H1 (cell line): ENCODE measurements around the gene MPDZ. TPM values are rescaled to one million over a fixed set of nuclear protein-coding genes. Genes with fewer than 3 reads are reported as not detected.

Experiments used
- KDM5A ChIP-seq: fragments of 200-600 bp; IDR thresholded peaks from 2 replicates; pipeline ENCODE4 v1.7.1; 2012; ENCODE audit warnings: mild to moderate bottlenecking, low read length, inconsistent platforms, mixed read lengths
- polyA plus RNA-seq, 7 experiments: library from polyadenylated mRNA; depleted of rRNA in 3 of 7; stranded (reverse) in 5 of 7; unstranded in 2 of 7; fragments of >200 nt in 5 of 7; fragments of 200-250 nt in 2 of 7; gene quantifications; 1 replicate in 5 of 7; 2 replicates in 1 of 7; 4 replicates in 1 of 7; pipeline versions ENCODE4 v1.2.1 to v1.2.3, GENCODE V29; 2011 to 2013; ENCODE audit warnings: missing spikeins in 2 of 7, mixed read lengths in 2 of 7
- total RNA-seq: library from RNA; stranded (reverse); fragmentation: NEBNext Ultra II Directional; extraction: Animal tissue kit (Norgen Biotek cat#: 25700); gene quantifications from 2 replicates; pipeline ENCODE4 v1.2.1, GENCODE V29; 2021
- TF ChIP-seq, protein P1 (sequence below): fragments of 300-600 bp; sonication (generic); IDR thresholded peaks from 2 replicates; pipeline ENCODE4 v1.7.1; 2012; ENCODE audit warnings: low read length, moderate library complexity, mild to moderate bottlenecking, inconsistent platforms; ENCODE audit not compliant: insufficient replicate concordance

Gene MPDZ
- total and polyA plus RNA-seq, 2 of the 8 experiments (the other 6 are each of a cell fraction or from before 2014, with no cell fraction given), result 14.6 to 39.4 TPM

DNA sequence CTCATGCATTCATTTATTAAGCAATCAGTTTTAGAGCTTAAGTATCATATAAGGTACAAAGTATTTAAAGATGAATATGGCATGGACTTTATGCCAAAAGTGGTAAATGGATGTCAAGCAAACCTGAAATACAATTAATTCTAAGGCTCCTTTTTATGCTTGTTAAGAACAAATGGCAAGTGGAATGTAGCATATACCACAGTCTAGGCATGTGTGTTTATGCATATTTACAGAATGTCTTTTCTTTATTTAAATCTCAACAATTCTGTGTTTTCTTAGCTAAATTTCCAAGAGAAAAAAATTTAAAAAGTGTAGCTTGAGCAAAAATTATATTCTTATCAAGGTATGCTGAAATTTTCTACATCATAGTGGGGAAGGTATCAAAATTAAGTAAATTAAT, 39.8 kb downstream of the MPDZ start (continued):
- TF ChIP-seq, protein P1, sequence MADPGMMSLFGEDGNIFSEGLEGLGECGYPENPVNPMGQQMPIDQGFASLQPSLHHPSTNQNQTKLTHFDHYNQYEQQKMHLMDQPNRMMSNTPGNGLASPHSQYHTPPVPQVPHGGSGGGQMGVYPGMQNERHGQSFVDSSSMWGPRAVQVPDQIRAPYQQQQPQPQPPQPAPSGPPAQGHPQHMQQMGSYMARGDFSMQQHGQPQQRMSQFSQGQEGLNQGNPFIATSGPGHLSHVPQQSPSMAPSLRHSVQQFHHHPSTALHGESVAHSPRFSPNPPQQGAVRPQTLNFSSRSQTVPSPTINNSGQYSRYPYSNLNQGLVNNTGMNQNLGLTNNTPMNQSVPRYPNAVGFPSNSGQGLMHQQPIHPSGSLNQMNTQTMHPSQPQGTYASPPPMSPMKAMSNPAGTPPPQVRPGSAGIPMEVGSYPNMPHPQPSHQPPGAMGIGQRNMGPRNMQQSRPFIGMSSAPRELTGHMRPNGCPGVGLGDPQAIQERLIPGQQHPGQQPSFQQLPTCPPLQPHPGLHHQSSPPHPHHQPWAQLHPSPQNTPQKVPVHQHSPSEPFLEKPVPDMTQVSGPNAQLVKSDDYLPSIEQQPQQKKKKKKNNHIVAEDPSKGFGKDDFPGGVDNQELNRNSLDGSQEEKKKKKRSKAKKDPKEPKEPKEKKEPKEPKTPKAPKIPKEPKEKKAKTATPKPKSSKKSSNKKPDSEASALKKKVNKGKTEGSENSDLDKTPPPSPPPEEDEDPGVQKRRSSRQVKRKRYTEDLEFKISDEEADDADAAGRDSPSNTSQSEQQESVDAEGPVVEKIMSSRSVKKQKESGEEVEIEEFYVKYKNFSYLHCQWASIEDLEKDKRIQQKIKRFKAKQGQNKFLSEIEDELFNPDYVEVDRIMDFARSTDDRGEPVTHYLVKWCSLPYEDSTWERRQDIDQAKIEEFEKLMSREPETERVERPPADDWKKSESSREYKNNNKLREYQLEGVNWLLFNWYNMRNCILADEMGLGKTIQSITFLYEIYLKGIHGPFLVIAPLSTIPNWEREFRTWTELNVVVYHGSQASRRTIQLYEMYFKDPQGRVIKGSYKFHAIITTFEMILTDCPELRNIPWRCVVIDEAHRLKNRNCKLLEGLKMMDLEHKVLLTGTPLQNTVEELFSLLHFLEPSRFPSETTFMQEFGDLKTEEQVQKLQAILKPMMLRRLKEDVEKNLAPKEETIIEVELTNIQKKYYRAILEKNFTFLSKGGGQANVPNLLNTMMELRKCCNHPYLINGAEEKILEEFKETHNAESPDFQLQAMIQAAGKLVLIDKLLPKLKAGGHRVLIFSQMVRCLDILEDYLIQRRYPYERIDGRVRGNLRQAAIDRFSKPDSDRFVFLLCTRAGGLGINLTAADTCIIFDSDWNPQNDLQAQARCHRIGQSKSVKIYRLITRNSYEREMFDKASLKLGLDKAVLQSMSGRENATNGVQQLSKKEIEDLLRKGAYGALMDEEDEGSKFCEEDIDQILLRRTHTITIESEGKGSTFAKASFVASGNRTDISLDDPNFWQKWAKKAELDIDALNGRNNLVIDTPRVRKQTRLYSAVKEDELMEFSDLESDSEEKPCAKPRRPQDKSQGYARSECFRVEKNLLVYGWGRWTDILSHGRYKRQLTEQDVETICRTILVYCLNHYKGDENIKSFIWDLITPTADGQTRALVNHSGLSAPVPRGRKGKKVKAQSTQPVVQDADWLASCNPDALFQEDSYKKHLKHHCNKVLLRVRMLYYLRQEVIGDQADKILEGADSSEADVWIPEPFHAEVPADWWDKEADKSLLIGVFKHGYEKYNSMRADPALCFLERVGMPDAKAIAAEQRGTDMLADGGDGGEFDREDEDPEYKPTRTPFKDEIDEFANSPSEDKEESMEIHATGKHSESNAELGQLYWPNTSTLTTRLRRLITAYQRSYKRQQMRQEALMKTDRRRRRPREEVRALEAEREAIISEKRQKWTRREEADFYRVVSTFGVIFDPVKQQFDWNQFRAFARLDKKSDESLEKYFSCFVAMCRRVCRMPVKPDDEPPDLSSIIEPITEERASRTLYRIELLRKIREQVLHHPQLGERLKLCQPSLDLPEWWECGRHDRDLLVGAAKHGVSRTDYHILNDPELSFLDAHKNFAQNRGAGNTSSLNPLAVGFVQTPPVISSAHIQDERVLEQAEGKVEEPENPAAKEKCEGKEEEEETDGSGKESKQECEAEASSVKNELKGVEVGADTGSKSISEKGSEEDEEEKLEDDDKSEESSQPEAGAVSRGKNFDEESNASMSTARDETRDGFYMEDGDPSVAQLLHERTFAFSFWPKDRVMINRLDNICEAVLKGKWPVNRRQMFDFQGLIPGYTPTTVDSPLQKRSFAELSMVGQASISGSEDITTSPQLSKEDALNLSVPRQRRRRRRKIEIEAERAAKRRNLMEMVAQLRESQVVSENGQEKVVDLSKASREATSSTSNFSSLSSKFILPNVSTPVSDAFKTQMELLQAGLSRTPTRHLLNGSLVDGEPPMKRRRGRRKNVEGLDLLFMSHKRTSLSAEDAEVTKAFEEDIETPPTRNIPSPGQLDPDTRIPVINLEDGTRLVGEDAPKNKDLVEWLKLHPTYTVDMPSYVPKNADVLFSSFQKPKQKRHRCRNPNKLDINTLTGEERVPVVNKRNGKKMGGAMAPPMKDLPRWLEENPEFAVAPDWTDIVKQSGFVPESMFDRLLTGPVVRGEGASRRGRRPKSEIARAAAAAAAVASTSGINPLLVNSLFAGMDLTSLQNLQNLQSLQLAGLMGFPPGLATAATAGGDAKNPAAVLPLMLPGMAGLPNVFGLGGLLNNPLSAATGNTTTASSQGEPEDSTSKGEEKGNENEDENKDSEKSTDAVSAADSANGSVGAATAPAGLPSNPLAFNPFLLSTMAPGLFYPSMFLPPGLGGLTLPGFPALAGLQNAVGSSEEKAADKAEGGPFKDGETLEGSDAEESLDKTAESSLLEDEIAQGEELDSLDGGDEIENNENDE, result no peak
- TF ChIP-seq KDM5A, result no peak
